Measurements from ENCODE around the gene COL5A1. TPM values are rescaled to one million over a fixed set of nuclear protein-coding genes. Genes with fewer than 3 reads are reported as not detected.

The COL5A1 gene
- total RNA-seq, 1 donor from 2014 or later = 6.1 TPM

DNA sequence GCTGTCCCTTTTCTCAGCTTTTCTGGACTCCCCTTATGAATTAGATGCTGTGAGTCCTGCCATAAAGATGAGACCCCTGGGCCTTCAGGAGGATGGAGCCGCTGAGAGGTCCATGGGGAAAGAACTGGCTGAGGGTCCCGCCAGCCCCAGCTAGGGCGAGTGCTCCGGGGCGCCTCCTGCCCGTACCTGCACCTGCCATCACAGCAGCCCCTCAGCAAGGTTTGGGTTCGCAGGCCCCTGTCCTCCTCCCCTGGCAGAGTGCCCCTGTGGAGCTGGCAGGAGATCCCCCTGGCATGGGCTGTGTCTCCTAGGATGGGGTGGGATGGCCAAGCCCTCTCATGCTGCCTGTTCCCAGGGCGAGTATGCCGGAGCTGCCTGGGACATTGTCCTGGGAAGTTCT, 64.2 kb downstream of the COL5A1 start:
- Histone ChIP-seq H3K4me1 (no peaks in the 10 kb centered on the region), H3K27ac (no peak overlapping the region), H3K4me3 (no peak overlapping the region), H4K20me1 (ENCODE audit: low read depth) (no peaks in the 10 kb centered on the region), H3K4me2 (no peak overlapping the region), H3K79me2 (ENCODE audit: low read depth) (no peaks in the 10 kb centered on the region), H3K27me3 (no peaks in the 10 kb centered on the region), H2AFZ (replicated peaks) (no peak overlapping the region), H3K36me3 (no peaks in the 10 kb centered on the region), H3K9me3 (ENCODE audit: low read depth) (no peaks in the 10 kb centered on the region), H3F3A (ENCODE audit: low read depth) (no peaks in the 10 kb centered on the region), H3K9ac (no peak overlapping the region)
- Mint-ChIP-seq H3K36me3 (no peaks in the 10 kb centered on the region), H3K4me1 (peaks cover 12% of the 10 kb centered on the region), H3K9me3 (no peaks in the 10 kb centered on the region), H3K27me3 (ENCODE audit: insufficient read depth, low read depth) (peaks cover 6% of the 10 kb centered on the region), H3K4me3 (no peak overlapping the region), H3K27ac (no peak overlapping the region)
- TF ChIP-seq, protein P1, sequence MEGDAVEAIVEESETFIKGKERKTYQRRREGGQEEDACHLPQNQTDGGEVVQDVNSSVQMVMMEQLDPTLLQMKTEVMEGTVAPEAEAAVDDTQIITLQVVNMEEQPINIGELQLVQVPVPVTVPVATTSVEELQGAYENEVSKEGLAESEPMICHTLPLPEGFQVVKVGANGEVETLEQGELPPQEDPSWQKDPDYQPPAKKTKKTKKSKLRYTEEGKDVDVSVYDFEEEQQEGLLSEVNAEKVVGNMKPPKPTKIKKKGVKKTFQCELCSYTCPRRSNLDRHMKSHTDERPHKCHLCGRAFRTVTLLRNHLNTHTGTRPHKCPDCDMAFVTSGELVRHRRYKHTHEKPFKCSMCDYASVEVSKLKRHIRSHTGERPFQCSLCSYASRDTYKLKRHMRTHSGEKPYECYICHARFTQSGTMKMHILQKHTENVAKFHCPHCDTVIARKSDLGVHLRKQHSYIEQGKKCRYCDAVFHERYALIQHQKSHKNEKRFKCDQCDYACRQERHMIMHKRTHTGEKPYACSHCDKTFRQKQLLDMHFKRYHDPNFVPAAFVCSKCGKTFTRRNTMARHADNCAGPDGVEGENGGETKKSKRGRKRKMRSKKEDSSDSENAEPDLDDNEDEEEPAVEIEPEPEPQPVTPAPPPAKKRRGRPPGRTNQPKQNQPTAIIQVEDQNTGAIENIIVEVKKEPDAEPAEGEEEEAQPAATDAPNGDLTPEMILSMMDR (IDR thresholded peaks at IDR 0.05) = no peak
- no peak for TF ChIP-seq EZH2phosphoT487 (IDR thresholded peaks at IDR 0.05)
- no peak for TF ChIP-seq EZH2 (IDR thresholded peaks at IDR 0.05)
- no peak for DNase-seq (ENCODE audit: low spot score)

DNA sequence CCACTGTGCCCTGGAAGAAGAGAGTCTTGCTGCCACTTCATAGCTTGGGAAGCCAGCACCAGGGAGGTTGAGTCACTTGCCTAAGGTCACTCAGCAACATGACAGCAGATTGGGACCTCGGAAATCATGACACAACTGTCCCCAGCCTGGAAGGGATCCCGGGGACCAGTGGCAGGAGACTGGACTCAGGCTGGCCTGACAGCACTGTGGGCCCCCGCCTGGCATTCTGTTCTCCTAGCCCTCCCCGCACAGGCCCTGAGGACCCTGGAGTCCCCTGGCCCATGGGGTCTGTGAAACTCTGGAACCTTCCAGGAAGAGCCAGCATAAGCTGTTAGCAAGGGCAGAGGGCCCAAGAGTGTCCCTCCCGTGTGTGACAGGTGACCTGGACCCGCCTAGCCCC, 64.9 kb downstream of the COL5A1 start:
- H3K27ac ChIP-seq = no peak overlapping the region
- H3K27me3 Mint-ChIP-seq (ENCODE audit: insufficient read depth, low read depth) = peaks cover 6% of the 10 kb centered on the region
- H3K36me3 ChIP-seq = no peaks in the 10 kb centered on the region
- H3K4me3 Mint-ChIP-seq = no peak overlapping the region
- H3K79me2 ChIP-seq (ENCODE audit: low read depth) = no peaks in the 10 kb centered on the region
- H3K4me3 ChIP-seq = no peak overlapping the region
- H3K4me1 ChIP-seq = no peaks in the 10 kb centered on the region
- H3K27ac Mint-ChIP-seq = no peak overlapping the region
- no peak overlapping the region for H3K9ac ChIP-seq
- no peak for DNase-seq (ENCODE audit: low spot score)
- H3K4me1 Mint-ChIP-seq = peaks cover 12% of the 10 kb centered on the region
- H3K27me3 ChIP-seq = no peaks in the 10 kb centered on the region
- H4K20me1 ChIP-seq (ENCODE audit: low read depth) = no peaks in the 10 kb centered on the region
- no peaks in the 10 kb centered on the region for H3F3A ChIP-seq (ENCODE audit: low read depth)
- H3K4me2 ChIP-seq = no peak overlapping the region
- no peaks in the 10 kb centered on the region for H3K36me3 Mint-ChIP-seq
- H2AFZ ChIP-seq (replicated peaks) = no peak overlapping the region
- no peaks in the 10 kb centered on the region for H3K9me3 Mint-ChIP-seq
- TF ChIP-seq EZH2 (IDR thresholded peaks at IDR 0.05) (no peak), EZH2phosphoT487 (IDR thresholded peaks at IDR 0.05) (no peak)
- TF ChIP-seq, protein P1 (IDR thresholded peaks at IDR 0.05) = no peak
- H3K9me3 ChIP-seq (ENCODE audit: low read depth) = no peaks in the 10 kb centered on the region

DNA sequence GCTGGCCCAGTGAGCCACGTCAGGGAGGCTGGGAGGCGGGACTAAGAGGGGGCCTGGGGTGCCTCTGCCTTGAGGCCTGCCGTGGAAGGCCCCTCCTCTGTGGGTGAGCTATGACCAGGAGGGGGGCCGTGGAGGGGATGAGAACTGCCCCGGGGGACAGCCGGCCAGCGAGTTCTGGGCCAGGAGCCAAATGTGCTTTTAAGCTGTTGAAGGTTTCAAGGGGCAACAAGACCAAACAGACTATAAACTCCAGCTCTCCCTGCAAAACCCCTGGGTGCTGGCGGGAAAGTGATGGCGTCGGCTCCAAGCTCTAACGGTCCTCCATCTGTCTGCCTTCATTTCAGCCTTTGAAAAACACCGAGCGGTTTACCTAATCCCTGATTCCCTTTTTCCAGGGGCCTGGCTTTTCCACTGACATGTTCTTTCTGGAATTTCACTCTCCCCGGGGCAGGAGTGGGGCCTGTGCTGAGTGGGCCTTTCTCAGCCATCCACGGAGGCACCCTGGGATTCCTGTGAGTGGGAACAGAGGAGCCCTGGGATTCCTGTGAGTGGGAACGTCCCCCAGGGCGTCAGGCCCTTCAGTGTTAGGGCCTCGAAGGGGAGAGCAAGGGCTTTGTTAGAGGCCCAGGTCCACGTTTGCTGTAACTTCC, 65.6 kb downstream of the COL5A1 start:
- Histone ChIP-seq H3K9me3 (ENCODE audit: low read depth) (no peaks in the 10 kb centered on the region), H3K4me2 (no peak overlapping the region), H3K9ac (no peak overlapping the region), H4K20me1 (ENCODE audit: low read depth) (no peaks in the 10 kb centered on the region), H2AFZ (replicated peaks) (no peak overlapping the region), H3K4me1 (no peaks in the 10 kb centered on the region), H3K4me3 (no peak overlapping the region), H3K36me3 (no peaks in the 10 kb centered on the region), H3K27ac (no peak overlapping the region), H3F3A (ENCODE audit: low read depth) (no peaks in the 10 kb centered on the region), H3K27me3 (no peaks in the 10 kb centered on the region), H3K79me2 (ENCODE audit: low read depth) (no peaks in the 10 kb centered on the region)
- DNase-seq (ENCODE audit: low spot score) = no peak
- Mint-ChIP-seq H3K27me3 (ENCODE audit: insufficient read depth, low read depth) (peaks cover 6% of the 10 kb centered on the region), H3K4me3 (no peak overlapping the region), H3K9me3 (no peaks in the 10 kb centered on the region), H3K36me3 (no peaks in the 10 kb centered on the region), H3K27ac (peak overlapping the region; percentile 53), H3K4me1 (peaks cover 12% of the 10 kb centered on the region)
- TF ChIP-seq EZH2phosphoT487 (IDR thresholded peaks at IDR 0.05) (no peak), EZH2 (IDR thresholded peaks at IDR 0.05) (no peak)
- TF ChIP-seq, protein P1 (IDR thresholded peaks at IDR 0.05) = no peak
